Stimulated activated CD8-positive, alpha-beta memory T cell treated with anti-CD3 and anti-CD28 coated beads, Interleukin-7, amount 100 ng/mL, for 48 hours (primary cell): Measurements from ENCODE around the gene SLC16A10.
A peak's percentile ranks its signal among the peaks of the same experiment; 100 is the strongest.
"Not testable (repeated sequence)": the region's sequence is repeated elsewhere in the genome, so short reads cannot be mapped to it uniquely, and the experiment has no call there.

ENCODE experiments used
- DNase-seq, 2 donors: peaks; one replicate each; pipeline ENCODE4 v3.0.0-alpha.2; 2020; ENCODE audit warnings: low read depth in 1 of 2; ENCODE audit errors: extremely low read depth in 1 of 2

The SLC16A10 gene

GRCh38 chr6:111087106-111087835, at the start of gene SLC16A10:
TSS of gene SLC16A10 (plus strand) at chr6:111087503. CDS start at chr6:111087753, 250 bp downstream.
- peak; percentile 55 to 60 for DNase-seq

- peak in 1 of 2 donors; percentile 22 for DNase-seq
These were observed 48.6 kb upstream of the SLC16A10 start for GRCh38 chr6:111038534-111039252.

- DNase-seq, result no peak
These were observed 45.4 kb upstream of the SLC16A10 start for GRCh38 chr6:111041917-111042316.

GRCh38 chr6:111047244-111047643, 40.1 kb upstream of the SLC16A10 start:
- no peak for DNase-seq

GRCh38 chr6:111050261-111051023, 36.9 kb upstream of the SLC16A10 start:
- DNase-seq, result no peak

- DNase-seq, result no peak
These were observed 35.1 kb upstream of the SLC16A10 start for GRCh38 chr6:111052171-111052570.

GRCh38 chr6:111057074-111057752, 30.1 kb upstream of the SLC16A10 start:
- no peak for DNase-seq

GRCh38 chr6:111061508-111061907, 25.8 kb upstream of the SLC16A10 start:
- no peak for DNase-seq

GRCh38 chr6:111061985-111062384, 25.3 kb upstream of the SLC16A10 start:
- DNase-seq, result not testable (repeated sequence)

- DNase-seq, result not testable (repeated sequence)
These were observed 24.4 kb upstream of the SLC16A10 start for GRCh38 chr6:111062860-111063259.

GRCh38 chr6:111068109-111068865, 19.0 kb upstream of the SLC16A10 start:
- no peak for DNase-seq

GRCh38 chr6:111068866-111069234, 18.5 kb upstream of the SLC16A10 start:
- DNase-seq, result no peak

- no peak for DNase-seq
These were observed 17.8 kb upstream of the SLC16A10 start for GRCh38 chr6:111069382-111070104.

GRCh38 chr6:111070105-111071005, 16.9 kb upstream of the SLC16A10 start:
- no peak for DNase-seq

GRCh38 chr6:111072801-111073360, 14.4 kb upstream of the SLC16A10 start:
- no peak for DNase-seq

- DNase-seq, result no peak
These were observed 13.0 kb upstream of the SLC16A10 start for GRCh38 chr6:111074311-111074710.

- no peak for DNase-seq
These were observed 11.1 kb upstream of the SLC16A10 start for GRCh38 chr6:111076024-111076695.

GRCh38 chr6:111080698-111081097, 6.6 kb upstream of the SLC16A10 start:
- DNase-seq, result no peak
